Spleen (tissue), 7 donors: ENCODE data around the gene ADAMTSL1.
"Not testable (repeated sequence)": the region's sequence is repeated elsewhere in the genome, so short reads cannot be mapped to it uniquely, and the experiment has no call there.

Experiments
- CTCF ChIP-seq, 11 experiments: fragments of 200-600 bp in 7 of 11; fragments of 450-650 bp in 4 of 11; sonication (generic) in 4 of 11; IDR thresholded peaks in 8 of 11; conservative IDR thresholded peaks in 3 of 11; 1 replicate in 7 of 11; 2 replicates in 4 of 11; pipeline versions ENCODE4 v1.4.0 to v1.8.0; 2016 to 2021; ENCODE audit warnings: antibody characterized with exemption in 11 of 11, inconsistent platforms in 4 of 11, mild to moderate bottlenecking in 1 of 11
- POLR2AphosphoS5 ChIP-seq, 3 donors: sonication (generic); formaldehyde crosslinking; IDR thresholded peaks; one replicate each; pipeline ENCODE4 v1.5.1; 2017; ENCODE audit warnings: antibody characterized with exemption in 3 of 3
- donor health status: DM: no; HTN: no; CAD: no; lungs with moderate emphysema.
- donor health status: DM: no; HTN: no; CAD: no.
- donor health status: DM: no; HTN: no; CAD: no.

- not testable (repeated sequence) for TF ChIP-seq CTCF (IDR thresholded peaks at IDR 0.05 in 8 of 11, conservative IDR thresholded peaks at IDR 0.05 in 3 of 11); POLR2AphosphoS5 (IDR thresholded peaks at IDR 0.05)
Observed at GRCh38 chr9:18874990-18875389, 401.0 kb downstream of the ADAMTSL1 start.
